Gastrocnemius medialis (tissue), 4 donors: ENCODE data around the gene PIK3C2G. TPM values are rescaled to one million over a fixed set of nuclear protein-coding genes. Genes with fewer than 3 reads are reported as not detected.

Experiments used
- ATAC-seq, 2 donors: fragments of 150-250 bp; one replicate each; pipeline ENCODE4 v1.9.1; 2016
- DNase-seq, 2 donors: peaks; one replicate each; pipeline ENCODE4 v3.0.0-alpha.2; 2019
- H3K27ac ChIP-seq, 4 donors: fragments of 200-600 bp; sonication (generic); 1 replicate in 1 of 4; 2 replicates in 3 of 4; pipeline ENCODE4 v1.5.1; 2016 to 2018; ENCODE audit warnings: mild to moderate bottlenecking in 2 of 4, moderate library complexity in 1 of 4
- H3K27me3 ChIP-seq, 3 donors: fragments of 200-600 bp; sonication (generic) in 2 of 3; 1 replicate in 1 of 3; 2 replicates in 2 of 3; pipeline versions ENCODE4 v1.5.1 to v1.6.0; 2016 to 2019; ENCODE audit warnings: mild to moderate bottlenecking in 1 of 3, moderate library complexity in 1 of 3
- H3K36me3 ChIP-seq, 2 donors: fragments of 200-600 bp; sonication (generic) in 1 of 2; one replicate each; pipeline ENCODE4 v1.5.1; 2017 to 2018
- H3K4me1 ChIP-seq, 2 donors: fragments of 200-600 bp; sonication (generic) in 1 of 2; one replicate each; pipeline ENCODE4 v1.5.1; 2016 to 2017; ENCODE audit warnings: mild to moderate bottlenecking in 2 of 2
- H3K4me3 ChIP-seq, 4 donors: fragments of 200-600 bp; sonication (generic) in 3 of 4; 1 replicate in 1 of 4; 2 replicates in 3 of 4; pipeline ENCODE4 v1.5.1; 2016 to 2019; ENCODE audit warnings: mild to moderate bottlenecking in 2 of 4
- H3K9me3 ChIP-seq, 3 donors: fragments of 200-600 bp; sonication (generic) in 2 of 3; 1 replicate in 1 of 3; 2 replicates in 2 of 3; pipeline ENCODE4 v1.5.1; 2016 to 2019
- POLR2A ChIP-seq, 2 donors: fragments of 450-650 bp; IDR thresholded peaks; one replicate each; pipeline ENCODE4 v1.6.1; 2017; ENCODE audit warnings: antibody characterized with exemption in 2 of 2, mild to moderate bottlenecking in 2 of 2, moderate library complexity in 2 of 2
- in situ Hi-C, 4 donors: fragments of 200-750 bp; cut with MboI; loops; one replicate each; pipeline versions ENCODE4 v1.15.0 to v1.8.0; 2017; ENCODE audit warnings: low sequenced_read_pairs in 4 of 4
- intact Hi-C: fragments of 100-400 bp; cut with DNase I; formaldehyde crosslinking; loops from one replicate; pipeline ENCODE4 v1.15.1; 2023; ENCODE audit warnings: low total_unique reads
- total RNA-seq, 4 donors: library from RNA; depleted of rRNA; stranded (reverse); fragments of >200 nt; gene quantifications; one replicate each; pipeline versions ENCODE4 v1.1.0 to v1.2.3, GENCODE V29; 2016
- TF ChIP-seq, protein P1 (sequence below), 5 experiments: fragments of 450-650 bp in 3 of 5; fragments of 200-600 bp in 2 of 5; sonication (generic) in 2 of 5; IDR thresholded peaks in 4 of 5; conservative IDR thresholded peaks in 1 of 5; 1 replicate in 4 of 5; 2 replicates in 1 of 5; pipeline ENCODE4 v1.5.1; 2016 to 2019; ENCODE audit warnings: antibody characterized with exemption in 5 of 5, mild to moderate bottlenecking in 3 of 5, moderate library complexity in 3 of 5

Gene PIK3C2G
- total RNA-seq, 4 donors from 2014 or later = 0.40 TPM; not detected in 3

DNA sequence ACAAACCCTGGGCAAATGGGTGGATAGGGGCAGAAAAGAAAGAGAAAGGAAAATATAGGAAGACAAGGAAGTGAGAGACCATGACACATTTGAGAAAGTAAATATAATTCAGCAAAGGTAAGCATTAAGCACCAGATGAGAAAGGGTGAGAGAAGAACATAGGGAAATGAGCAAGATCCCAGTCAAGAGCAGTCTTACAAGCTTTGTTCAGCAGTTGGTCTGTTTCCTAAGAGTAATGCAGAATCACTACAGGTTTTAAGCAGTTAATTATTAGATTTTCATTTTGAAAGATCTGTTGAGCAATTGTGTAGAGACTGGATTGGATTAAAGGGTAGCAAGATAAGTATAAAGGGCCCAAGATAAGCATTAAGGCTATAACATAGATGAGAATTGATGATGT lies 330.2 kb downstream of the PIK3C2G start:
- Histone ChIP-seq H3K27me3 (no peaks in the 10 kb centered on the region), H3K4me3 (no peak overlapping the region), H3K9me3 (no peaks in the 10 kb centered on the region), H3K4me1 (no peaks in the 10 kb centered on the region), H3K27ac (no peak overlapping the region), H3K36me3 (no peaks in the 10 kb centered on the region)
- in situ Hi-C loops = loop anchor here in 1 of 4 donors (25.0 kb wide), 1 partner anchor 104 kb away; no protein-coding TSS in a partner anchor
- DNase-seq = no peak
- intact Hi-C loops = no loop called here
- ATAC-seq = no peak
- TF ChIP-seq, protein P1, sequence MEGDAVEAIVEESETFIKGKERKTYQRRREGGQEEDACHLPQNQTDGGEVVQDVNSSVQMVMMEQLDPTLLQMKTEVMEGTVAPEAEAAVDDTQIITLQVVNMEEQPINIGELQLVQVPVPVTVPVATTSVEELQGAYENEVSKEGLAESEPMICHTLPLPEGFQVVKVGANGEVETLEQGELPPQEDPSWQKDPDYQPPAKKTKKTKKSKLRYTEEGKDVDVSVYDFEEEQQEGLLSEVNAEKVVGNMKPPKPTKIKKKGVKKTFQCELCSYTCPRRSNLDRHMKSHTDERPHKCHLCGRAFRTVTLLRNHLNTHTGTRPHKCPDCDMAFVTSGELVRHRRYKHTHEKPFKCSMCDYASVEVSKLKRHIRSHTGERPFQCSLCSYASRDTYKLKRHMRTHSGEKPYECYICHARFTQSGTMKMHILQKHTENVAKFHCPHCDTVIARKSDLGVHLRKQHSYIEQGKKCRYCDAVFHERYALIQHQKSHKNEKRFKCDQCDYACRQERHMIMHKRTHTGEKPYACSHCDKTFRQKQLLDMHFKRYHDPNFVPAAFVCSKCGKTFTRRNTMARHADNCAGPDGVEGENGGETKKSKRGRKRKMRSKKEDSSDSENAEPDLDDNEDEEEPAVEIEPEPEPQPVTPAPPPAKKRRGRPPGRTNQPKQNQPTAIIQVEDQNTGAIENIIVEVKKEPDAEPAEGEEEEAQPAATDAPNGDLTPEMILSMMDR (IDR thresholded peaks at IDR 0.05 in 4 of 5, conservative IDR thresholded peaks at IDR 0.05 in 1 of 5) = no peak
- no peak for TF ChIP-seq POLR2A (IDR thresholded peaks at IDR 0.05)

DNA sequence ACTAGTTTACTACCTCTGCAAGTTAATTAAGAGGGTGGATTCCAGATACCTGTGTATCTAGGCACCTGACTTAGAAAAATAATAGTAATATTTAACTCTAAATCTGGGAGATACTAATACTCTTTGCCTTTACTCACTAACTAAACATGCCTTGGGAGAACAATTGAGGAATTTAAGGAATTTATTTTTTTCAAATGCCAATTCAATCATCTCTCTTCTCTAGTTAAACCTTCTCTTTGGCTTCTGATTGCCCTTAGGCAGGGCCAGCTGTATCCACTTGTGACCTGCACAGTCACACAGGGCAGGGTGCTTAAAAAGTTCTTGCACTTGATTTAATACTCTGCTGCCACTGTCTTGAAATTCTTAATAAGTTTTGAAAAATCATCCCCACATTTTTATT lies 334.1 kb downstream of the PIK3C2G start:
- DNase-seq = no peak
- in situ Hi-C loops (loop anchor here in 1 of 4 donors (25.0 kb wide), 1 partner anchor 108 kb away; no protein-coding TSS in a partner anchor), intact Hi-C loops (no loop called here)
- Histone ChIP-seq H3K4me1 (no peaks in the 10 kb centered on the region), H3K27me3 (no peaks in the 10 kb centered on the region), H3K9me3 (no peaks in the 10 kb centered on the region), H3K27ac (no peak overlapping the region), H3K36me3 (no peaks in the 10 kb centered on the region), H3K4me3 (no peak overlapping the region)
- TF ChIP-seq, protein P1 (IDR thresholded peaks at IDR 0.05 in 4 of 5, conservative IDR thresholded peaks at IDR 0.05 in 1 of 5) = no peak
- TF ChIP-seq POLR2A (IDR thresholded peaks at IDR 0.05) = no peak
- no peak for ATAC-seq

DNA sequence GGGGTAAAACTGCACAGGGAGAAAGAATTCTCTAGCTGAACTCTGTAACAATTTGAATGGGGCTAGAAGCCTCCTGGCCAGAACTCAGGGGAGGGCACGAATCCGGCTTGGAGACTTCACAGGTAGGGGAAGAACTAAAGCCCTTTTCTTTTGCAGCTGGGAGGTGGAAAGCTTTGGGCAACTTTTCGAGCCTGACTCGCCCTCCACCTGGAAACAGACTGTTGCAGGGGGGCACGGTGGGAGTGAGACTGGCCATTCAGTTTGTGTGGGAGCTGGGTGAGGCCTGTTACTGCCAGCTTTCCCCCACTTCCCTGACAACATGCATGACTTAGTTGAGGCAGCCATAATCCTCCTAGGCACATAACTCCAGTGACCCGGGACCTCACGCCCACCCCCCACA lies 340.6 kb downstream of the PIK3C2G start:
- no peaks in the 10 kb centered on the region for H3K9me3 ChIP-seq
- ATAC-seq (no peak), DNase-seq (no peak)
- intact Hi-C loops (no loop called here), in situ Hi-C loops (no loop called here)
- no peaks in the 10 kb centered on the region for H3K4me1 ChIP-seq
- H3K4me3 ChIP-seq = no peak overlapping the region
- no peaks in the 10 kb centered on the region for H3K36me3 ChIP-seq
- no peak for TF ChIP-seq POLR2A (IDR thresholded peaks at IDR 0.05)
- TF ChIP-seq, protein P1 (IDR thresholded peaks at IDR 0.05 in 4 of 5, conservative IDR thresholded peaks at IDR 0.05 in 1 of 5) = no peak
- H3K27ac ChIP-seq = no peak overlapping the region
- H3K27me3 ChIP-seq = no peaks in the 10 kb centered on the region

DNA sequence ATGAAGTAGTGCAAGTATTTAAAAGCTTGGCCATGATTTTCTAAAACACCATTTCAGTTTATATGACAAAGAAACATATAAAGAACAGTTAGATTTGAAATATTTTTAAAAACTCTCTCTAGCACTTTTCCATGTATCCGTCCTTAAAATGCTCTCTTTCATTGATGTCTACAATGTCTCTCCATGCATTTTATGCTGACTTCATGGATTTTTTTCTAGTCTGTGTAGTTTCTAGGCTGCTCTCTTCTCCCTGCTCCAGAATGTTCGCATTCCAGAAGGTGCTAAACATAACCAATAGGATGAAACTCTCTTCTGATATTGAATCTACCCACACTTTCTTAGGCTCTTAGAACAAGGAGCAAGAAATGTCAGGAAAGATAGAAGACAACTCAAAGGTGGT lies 351.7 kb downstream of the PIK3C2G start:
- H3K27ac ChIP-seq = no peak overlapping the region
- H3K4me3 ChIP-seq = no peak overlapping the region
- ATAC-seq = no peak
- no peaks in the 10 kb centered on the region for H3K9me3 ChIP-seq
- in situ Hi-C loops = no loop called here
- no peaks in the 10 kb centered on the region for H3K4me1 ChIP-seq
- intact Hi-C loops = no loop called here
- H3K36me3 ChIP-seq = no peaks in the 10 kb centered on the region
- no peak for DNase-seq
- no peak for TF ChIP-seq POLR2A (IDR thresholded peaks at IDR 0.05)
- TF ChIP-seq, protein P1 (IDR thresholded peaks at IDR 0.05 in 4 of 5, conservative IDR thresholded peaks at IDR 0.05 in 1 of 5) = no peak
- no peaks in the 10 kb centered on the region for H3K27me3 ChIP-seq

DNA sequence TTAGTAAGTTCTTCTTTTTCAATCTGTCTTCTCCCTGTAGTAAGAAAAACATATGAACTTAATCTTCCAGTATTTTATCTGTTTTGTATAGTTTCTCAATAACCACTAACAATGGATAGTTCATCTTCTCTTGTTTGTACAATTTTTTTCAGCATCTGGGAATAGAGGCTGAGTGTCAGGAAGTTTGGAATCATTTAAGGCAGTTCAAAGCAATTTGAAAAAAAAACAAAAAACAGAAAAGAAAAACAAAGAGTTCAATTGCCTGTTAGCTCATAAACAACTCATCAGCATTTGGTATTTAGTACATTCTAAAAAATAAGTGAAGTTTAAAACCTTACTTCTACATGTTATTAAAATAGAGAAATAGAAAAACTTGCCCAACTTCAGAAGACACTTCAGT lies 359.7 kb downstream of the PIK3C2G start:
- Histone ChIP-seq H3K9me3 (no peaks in the 10 kb centered on the region), H3K27me3 (no peaks in the 10 kb centered on the region), H3K27ac (no peak overlapping the region), H3K36me3 (no peaks in the 10 kb centered on the region), H3K4me1 (no peaks in the 10 kb centered on the region), H3K4me3 (no peak overlapping the region)
- TF ChIP-seq POLR2A (IDR thresholded peaks at IDR 0.05) = no peak
- TF ChIP-seq, protein P1 (IDR thresholded peaks at IDR 0.05 in 4 of 5, conservative IDR thresholded peaks at IDR 0.05 in 1 of 5) = no peak
- in situ Hi-C loops (no loop called here), intact Hi-C loops (no loop called here)
- DNase-seq = no peak
- no peak for ATAC-seq
